TTC549 (cell line): ENCODE results near the gene IGFBP2.
A peak's percentile ranks its signal among the peaks of the same experiment; 100 is the strongest.

ENCODE experiments used
- FAIRE-seq: peaks from 2 replicates; lab custom pipeline; 2012; peaks lifted over from hg19 to GRCh38; lab: Jason Lieb, UNC

IGFBP2 gene

DNA sequence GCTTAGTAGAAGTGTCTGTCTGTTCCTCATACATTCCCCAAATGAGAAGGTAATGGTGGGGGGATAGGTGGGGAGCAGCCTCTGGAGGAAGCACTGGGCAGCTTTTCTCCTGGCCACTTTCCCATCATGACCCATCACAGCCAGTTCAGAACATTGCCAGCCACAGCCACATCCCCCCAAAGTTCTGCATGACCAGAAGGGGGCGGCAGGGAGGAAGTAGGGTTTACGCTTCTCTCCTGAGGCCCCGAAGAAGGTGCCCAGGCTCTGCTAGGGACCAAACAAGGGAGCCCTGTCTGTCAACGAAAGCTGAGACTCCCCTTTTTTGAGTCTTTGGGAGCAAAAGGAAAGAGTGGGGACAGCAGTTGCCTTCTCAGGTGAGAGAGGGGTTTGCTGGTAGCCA is 54.4 kb downstream of the IGFBP2 start:
- FAIRE-seq, result no peak

DNA sequence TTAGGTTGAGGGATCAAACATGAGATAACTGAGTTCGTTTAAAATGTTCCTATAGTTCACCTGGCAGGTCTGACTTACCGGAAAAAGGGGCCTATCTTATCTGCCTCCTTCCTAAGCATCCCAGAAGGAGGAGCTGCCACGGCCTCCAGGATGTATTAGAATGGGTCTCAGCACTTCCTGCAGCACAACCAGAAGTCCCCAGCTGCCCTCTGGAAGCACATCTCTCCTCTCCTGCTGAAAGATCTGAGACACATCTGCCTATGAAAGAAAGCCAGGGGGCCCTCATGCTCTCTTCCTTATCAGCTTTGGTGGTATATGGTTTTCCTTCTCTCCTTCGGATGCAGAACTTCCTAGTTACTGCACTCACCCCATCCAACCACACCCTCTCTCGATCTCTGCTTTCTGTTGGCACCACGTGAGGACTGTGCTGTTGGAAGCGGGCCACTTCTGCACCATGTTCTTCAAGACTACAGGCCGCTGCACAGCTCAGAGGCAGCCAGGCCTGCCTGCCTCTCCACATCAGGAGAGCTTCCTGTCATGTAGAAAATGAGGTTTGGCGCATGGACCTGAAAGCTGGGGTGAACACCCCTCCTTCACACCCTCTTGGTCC is 55.6 kb downstream of the IGFBP2 start:
- no peak for FAIRE-seq

DNA sequence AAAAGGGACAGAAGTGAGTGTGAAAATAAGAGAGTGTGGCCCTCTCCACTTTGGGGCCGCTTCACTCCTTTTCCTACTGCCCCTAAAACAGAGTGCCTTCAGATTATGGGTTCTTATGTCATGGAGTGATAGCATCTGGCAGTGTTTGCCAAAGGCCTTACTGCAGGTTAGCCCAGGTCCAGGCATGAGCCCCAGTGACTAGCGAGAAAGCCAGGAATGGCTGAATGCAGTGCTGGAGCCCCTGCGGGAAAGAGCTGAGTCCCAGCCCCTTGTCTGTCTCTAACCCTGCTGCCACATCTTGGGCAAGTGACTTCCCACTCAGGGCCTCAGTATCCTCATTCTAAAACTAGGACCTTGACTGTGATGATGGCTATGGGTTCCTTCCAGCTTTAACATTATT is 56.2 kb downstream of the IGFBP2 start:
- FAIRE-seq, result no peak

DNA sequence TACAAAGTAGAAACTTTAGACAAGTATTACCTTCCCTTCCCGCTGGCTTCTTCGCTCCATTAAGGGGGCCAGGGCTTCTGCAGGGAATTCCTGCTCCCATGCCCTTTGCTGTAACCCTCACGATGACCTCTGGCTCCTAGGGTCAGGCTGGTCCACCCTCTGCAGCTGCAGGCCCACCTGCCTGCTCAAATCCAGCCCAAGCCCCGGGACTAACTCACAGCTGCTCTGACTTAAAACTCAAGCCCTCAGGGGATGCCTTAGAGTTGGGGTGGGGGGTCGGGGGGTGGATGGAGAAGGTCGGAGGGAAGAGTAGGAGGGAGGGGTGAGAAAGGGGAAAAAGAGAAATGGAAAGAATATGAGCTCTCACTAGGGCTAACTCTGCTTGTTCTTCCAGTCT is 57.2 kb downstream of the IGFBP2 start:
- no peak for FAIRE-seq

DNA sequence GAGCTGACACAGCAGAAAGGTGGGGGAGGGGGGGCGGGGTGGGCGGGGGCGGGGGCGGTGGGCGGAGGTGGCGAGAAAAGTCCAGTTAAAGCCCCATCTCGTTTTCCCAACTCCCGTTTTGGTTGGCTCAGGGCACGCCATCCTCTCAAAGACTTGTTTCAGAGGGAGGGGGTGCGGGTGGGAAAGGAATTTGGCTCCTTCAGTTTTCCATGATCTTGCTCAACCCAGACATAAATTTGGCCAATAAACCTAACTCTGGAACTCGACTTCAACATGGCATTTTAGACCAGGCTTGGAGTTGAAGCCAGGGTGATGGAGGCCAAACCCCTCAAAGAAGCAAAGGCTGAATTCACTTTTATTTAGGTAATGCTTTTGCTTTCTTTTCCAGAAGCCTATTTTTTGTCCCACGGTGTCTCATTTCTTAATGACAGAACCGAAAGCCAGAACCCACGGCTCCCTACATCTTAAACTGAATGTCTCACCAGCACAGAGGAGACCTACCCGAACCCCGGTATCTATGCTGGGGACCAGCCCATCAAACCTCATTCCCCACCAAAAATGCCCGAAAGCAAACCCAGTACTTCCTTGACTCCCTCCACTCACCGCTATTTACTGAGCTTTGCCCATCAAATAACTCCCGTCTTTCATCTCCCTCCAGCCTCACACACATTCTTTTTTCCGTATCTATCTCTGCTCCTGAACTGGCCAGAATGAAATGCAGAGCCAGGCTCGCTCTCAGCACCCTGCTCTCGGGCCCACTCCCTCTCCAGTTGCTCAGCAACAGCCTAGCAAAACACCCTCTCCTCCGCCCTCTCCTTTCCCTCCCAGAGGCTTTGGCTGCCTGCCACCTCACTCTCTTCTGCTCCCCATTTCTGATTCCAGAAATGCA is 57.9 kb downstream of the IGFBP2 start:
- no peak for FAIRE-seq

DNA sequence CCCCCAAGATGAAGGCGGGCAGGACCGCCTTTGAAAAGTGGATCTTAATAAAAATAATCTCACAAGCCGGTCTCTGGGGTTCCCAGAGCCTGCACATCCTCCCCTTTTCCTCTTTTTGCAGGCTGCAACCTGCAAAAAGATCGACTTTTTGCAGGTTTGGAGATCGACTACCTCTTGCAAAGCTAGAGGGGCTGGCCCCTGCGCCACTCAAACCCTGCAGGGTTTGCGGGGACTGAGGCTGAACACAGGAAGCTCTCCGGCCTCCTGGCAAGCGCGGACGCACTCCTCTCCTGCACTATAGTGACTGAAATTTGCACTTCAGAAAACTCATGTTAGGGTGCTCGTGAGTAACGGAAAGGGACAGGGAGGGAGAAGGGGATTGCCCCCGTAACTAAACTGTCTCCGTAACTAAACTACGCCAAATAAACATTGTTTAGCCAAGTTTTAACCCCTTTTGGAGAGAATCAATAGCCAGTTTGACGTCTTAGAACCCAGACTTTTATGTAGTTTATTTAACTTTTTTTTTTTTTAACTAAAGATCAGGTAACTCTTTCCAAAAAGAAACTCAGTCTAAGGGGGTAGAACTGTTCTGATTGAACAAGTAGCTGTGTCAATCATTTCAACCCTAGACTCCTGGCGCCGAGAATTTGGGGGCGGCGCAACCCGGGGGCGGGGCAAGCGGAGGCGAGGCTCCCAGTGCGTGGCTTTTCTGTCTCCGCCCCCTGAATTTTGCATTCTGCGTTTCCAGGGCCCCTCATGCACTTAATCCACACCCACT is 59.6 kb downstream of the IGFBP2 start:
- FAIRE-seq, result peak; percentile 5

DNA sequence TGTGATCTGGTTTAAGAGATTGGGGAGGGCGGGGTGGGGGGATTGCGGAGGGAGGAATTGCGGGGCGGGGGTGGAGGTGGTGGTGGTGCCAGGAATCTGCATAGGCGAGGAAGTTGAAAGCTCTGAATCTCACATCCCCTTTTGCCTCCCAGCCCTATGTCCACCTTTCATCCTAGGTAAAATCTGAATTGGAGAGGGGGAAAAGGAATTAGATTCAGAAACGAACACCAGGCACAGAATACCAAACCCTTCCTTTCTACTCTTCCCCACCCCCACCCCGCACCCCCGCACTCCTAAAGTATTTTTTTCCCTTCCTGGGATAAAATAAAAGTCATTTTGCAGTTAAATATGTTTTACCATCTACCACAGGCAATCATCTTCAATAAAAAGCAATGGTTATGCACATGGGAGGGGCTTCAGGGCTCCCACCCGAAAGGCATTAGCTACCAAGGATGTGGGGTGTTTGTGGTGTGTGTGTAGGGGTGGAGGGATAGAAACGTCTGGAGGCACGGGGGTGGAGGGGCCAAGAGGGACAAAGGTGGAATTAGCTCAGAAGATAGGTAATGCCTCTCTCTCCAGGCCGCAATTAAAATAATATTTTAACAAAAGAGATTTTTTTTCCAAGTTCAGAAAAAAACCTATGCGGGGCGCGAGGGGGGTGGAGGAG is 60.3 kb downstream of the IGFBP2 start:
- no peak for FAIRE-seq

DNA sequence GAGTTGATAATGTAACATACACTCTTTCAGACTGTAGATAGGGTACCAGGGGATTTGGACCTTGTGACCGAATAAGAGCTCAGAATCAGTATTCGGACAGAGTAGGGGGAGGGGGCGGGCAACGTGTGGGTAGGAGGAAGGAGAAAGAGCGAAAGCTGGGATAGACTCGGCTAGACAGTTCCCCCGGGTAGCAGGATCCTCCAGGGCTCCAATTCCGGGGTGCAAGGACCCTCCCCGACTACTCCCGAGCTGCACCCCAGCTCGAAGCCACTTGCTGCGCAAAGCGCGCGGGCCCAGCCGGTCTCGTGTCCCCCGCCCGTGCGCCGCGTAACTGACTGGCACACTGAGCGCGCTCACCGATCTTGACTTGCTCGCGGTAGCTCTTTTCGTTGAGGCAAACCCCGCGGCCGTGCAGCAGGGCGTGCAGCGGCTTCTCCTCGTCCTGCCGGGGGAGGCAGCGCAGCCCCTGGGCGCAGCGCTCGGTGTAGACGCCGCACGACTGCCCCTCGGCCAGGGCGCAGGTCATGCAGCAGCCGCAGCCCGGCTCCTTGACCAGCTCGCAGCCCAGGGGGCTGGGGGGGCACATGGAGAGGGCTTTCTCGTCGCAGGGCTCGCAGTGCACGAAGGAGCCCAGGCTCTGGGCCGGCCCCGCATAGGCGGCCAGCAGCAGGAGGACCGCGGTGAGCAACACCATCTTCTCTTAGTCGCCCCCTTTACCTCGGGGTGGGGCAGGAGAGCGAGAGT is 61.0 kb downstream of the IGFBP2 start:
- FAIRE-seq, result no peak

DNA sequence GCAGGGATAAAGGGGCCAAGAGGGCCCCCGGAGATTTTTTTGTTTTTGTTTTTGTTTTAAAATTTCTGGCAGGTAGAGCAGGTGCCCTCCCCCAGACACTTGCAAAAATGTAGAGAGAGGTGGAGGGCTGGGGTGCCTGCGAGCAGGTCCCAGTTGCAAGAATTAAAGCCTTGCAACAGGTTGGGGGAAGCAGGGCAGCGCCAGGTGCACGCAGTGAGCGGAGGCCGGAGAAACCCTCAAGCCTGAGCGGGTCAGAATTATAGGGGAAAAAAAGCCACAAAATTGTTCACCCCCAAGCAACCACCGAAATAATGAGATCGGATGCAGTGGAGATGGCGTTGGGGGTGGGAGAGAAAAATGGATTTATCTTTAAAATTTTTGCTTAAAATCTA is 61.6 kb downstream of the IGFBP2 start:
- FAIRE-seq, result no peak

DNA sequence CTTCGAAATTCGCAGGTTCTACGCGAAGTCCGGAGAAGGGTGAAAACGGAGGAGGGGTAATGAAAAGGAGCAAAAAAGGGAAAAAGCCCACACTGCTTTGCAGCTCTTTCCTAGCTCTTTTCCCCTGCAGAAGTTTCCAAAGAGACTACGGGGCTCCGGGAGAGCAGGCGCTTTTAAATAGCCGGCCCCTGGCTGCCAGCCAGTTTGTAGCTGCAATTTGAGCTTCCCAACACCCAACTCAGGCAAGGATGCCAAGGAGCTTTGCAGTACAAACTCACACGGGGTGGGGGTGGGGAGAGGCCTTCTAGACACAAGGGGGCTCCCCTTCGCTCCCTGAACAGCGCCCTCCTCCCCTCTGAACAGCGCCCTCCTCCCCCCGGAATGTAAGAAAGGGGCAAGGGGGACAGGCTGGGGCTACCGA is 62.2 kb downstream of the IGFBP2 start, which contains the start of gene IGFBP5:
Gene IGFBP5 (minus strand): TSS at position 149 of the 421 bp plus-strand sequence. CDS start 774 bp downstream, outside the sequence.
- FAIRE-seq, result no peak

DNA sequence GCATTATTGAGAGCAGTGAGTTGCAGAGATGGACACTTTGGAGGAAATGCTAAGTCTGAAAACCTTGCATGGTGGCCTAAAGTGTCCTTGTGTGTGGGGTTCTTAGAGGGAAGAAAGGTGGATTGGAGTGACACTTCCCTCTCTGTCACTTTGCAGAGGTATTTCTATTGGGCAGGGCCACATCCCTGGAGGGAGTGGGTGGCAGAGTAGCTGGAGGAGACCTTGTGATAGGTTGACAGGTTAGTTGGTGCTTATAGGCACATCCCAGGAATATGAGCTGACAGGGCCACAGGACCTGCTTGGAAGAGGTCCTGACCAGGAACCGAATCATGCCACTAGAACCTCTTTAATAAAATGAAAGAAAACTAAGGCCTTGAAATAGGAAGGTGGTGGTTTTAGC is 63.1 kb downstream of the IGFBP2 start:
- no peak for FAIRE-seq

DNA sequence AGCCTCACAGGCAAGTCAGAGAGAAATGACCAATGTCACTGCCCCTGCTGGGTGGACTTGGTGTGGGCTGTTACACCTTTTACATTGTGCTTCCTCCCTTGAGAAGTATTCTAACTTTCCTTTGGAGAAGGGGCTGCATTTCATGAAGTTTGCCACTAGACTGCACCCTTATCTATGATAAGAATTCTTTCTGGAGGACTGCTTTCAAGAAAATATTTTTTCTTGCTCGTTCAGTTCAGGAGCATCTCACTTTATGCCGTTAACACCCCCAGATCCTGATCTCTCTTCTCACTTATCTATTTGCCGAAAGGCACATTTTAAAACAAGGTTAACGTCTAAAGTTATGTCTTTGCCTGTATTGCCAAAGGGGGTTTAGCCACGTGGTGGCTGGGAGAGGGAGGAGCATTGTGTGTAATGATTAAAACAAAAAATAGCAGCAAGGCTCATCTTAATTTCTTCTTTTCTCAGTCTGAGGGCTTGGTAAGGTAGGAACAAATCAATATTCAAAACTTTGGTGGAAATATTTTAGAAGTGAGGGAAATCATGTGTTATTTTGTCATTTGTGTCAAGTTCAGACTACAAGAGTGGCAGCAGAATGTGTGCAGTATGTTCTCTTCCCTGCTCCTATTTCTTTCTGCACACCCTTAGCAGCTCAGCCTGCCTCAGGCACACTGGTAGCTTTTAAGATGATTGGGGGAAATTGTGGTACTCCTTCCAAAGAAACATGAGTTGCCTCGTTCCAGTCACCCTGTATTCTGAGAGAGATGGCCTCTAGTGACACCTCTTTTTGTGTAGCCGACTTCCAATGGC is 63.7 kb downstream of the IGFBP2 start:
- no peak for FAIRE-seq

DNA sequence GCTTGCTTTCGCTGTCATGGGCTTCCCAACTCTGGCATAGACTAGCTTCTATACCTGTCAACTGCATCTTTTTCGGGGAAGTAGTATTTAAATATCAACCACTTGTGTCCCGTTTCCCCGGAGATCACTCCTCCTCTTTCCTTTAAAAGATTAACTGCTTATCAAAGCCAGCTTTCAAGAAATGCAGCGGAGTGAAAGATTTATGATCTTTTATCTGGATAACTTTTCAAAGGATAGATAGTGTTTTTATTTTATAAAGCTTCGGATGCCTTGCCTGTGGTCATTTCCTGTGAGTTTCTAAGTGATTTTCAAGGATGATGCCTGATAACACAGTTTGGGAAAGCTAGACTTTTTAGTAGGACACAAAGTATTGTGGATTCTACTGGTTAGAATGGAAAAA is 65.1 kb downstream of the IGFBP2 start:
- no peak for FAIRE-seq

DNA sequence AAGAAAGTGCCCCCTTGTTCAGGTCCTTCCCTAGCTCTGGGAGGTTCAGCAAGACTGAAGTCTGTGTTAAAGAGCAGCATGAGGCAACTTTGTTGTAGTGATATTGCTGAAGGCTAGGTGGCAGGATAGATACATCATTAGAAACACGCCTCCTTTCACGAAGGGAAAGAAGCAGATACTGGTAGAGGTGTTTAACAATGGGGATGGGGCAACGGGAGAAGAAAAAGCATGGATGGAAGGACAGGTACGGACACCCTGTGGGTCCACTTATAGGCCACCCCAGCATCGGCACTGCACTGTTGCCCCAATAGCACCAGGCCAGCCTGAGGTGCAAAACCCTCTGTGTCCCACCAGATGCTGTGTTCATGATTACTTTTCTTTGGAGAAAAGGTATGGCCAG is 65.7 kb downstream of the IGFBP2 start:
- peak; percentile 50 for FAIRE-seq

DNA sequence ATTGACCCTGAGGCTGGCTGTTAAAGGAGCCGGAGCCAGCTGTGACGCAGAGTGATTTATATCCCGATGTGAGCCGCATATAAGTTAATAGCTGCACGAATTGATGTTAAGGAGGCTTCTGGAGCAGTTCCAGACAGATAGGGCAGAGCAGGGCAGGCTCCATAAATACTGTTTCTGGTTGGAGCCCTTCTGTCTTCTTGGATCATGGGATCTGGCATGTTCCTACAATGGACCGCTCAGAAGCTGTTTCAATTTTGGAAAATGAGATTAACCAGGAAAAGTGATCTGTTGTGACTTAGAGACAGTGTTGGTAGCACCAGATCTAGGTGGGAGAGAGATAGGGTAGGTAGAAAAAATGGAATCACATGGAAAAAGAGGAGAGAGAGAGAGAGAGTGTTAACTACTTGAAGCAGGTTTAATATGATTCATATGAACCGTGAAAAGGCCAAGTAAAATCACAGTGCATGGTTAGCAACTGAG is 66.9 kb downstream of the IGFBP2 start:
- no peak for FAIRE-seq

DNA sequence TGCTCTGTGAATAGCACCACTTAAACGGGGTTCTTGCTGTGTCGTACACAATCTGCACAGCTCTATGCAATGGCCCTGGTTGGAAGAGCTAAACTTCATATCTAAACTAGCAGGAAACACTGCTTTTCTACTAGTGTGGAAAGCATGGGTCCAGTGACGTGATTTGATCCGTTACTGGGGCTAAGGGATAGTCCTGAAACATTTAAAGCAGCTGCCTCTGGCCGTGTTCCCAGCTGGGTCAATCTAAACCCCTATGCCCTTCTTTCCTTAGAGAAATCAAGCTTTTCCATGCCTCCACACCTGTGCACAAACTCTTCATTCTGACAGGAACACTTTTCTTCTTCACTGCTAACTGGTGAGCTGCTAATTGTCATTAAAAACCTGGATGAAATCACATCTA is 67.6 kb downstream of the IGFBP2 start:
- no peak for FAIRE-seq

DNA sequence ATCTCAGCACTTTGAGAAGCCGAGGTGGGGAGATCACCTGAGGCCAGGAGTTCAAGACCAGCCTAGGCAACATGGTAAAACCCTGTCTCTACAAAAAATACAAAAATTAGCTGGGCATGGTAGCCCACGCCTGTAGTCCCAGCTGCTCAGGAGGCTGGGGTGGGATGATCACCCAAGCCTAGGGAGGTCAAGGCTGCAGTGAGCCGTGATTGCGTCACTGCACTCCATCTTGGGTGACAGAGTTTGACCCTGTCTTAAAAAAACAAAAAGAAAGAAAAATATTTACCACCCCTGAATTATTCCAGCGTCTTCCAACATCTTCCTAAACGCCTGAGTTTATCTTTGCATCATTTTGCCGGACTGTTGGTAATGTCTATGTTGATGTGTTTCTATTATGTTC is 68.3 kb downstream of the IGFBP2 start:
- no peak for FAIRE-seq

DNA sequence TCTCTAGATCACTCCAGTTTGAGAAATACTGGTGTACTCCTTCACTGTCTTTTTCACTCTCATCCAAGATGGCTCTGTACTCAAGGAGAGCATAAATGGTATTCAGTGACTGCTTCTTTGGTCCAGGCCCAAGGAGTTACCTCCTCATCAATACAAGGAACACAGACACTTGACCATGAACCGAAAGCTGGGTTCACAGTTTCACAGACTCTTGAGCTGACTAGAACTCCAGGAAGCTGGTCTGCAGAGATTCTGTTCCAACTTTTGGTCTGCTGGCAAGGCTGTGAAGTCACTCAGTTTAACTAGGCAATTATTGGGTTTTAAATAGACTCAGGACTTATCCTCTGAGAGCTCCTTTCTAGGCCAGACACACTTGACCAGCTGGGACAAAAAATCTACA is 69.5 kb downstream of the IGFBP2 start:
- no peak for FAIRE-seq

DNA sequence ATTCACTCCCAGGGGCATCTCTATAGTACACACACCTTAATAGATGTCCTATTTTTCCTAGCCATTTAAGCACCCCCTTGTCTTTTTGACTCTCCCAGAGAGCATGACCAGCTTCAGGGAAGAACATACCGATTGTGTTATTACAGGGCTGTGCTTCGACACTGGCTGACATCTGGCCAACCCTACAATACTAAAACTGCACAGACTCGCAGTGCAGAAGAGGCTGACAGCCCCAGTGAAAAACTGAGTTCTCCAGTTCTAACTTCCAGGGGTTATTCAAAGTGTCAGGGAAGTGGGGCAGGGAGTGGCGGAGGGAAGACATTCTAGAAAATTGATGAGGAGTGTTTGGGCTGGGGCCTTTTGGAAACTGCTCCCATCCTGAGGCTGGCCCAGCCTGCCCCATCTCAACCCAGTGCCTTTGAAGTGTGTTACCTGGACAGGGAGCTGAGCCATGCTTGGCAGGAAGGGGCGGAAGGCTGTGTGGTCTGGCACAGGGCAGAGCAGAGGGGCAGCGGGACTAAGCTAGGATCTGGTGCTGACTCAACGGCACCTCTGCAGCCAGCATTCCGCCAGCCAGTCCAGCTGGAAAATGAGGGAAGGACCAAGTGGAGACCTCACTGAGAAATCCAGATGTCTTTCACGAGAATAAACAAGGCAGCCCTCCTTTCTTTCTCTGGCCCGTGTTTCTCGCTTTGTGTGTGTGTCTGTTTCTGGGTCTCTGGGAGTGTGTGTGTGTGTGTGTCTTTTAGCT is 77.5 kb downstream of the IGFBP2 start:
- FAIRE-seq, result no peak

DNA sequence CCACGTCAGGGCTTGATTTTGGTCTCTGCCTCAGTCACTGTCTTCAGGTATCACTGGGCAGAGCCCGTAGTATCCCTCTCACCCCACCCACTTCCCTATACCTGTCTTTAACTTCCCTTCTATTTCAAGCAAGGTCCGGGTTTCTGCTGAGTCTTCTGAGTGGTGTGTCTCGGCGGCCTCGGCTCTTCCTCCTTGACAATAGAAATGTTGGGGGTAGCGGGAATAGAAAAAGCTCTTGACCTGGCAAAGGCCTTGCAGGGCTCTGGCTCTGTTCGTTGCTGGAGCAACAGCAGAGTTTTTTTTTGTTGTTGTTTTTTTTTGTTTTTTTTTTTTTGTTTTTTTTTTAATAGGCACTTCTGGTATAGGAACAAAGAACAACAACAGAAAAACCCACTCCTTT is 78.1 kb downstream of the IGFBP2 start:
- FAIRE-seq, result no peak
